WERI-Rb-1 (cell line): ENCODE results near the gene TEAD1.
A peak's percentile ranks its signal among the peaks of the same experiment; 100 is the strongest.

Experiments
- DNase-seq: peaks from one replicate; pipeline ENCODE4 v3.0.0-alpha.2; 2020
- H3K27ac ChIP-seq: fragments of 250-450 bp; sonication (Bioruptor Pico); 2 replicates; pipeline ENCODE4 v1.5.1; 2020; ENCODE audit warnings: mild to moderate bottlenecking, moderate library complexity
- H3K27me3 ChIP-seq: fragments of 250-450 bp; sonication (Bioruptor Pico); 2 replicates; pipeline ENCODE4 v1.5.1; 2021; ENCODE audit warnings: mild to moderate bottlenecking, low read depth, moderate library complexity; ENCODE audit not compliant: insufficient read depth, severe bottlenecking
- H3K36me3 ChIP-seq: fragments of 250-450 bp; sonication (Bioruptor Pico); 2 replicates; pipeline ENCODE4 v1.5.1; 2020; ENCODE audit warnings: mild to moderate bottlenecking, moderate library complexity
- H3K4me3 ChIP-seq: 2 replicates; pipeline ENCODE4 v1.5.1; 2011; ENCODE audit warnings: low read depth, mild to moderate bottlenecking, control low read depth, low read length
- H3K9me3 ChIP-seq: fragments of 250-450 bp; sonication (Bioruptor Pico); 2 replicates; pipeline ENCODE4 v1.5.1; 2021; ENCODE audit warnings: mild to moderate bottlenecking, moderate library complexity; ENCODE audit not compliant: severe bottlenecking
- TF ChIP-seq, protein P1 (sequence below): IDR thresholded peaks from 2 replicates; pipeline ENCODE4 v1.5.1; 2011; ENCODE audit warnings: low read depth, mild to moderate bottlenecking, control low read depth, inconsistent platforms, low read length

Gene TEAD1

GRCh38 chr11:12811861-12812260 is 137.6 kb downstream of the TEAD1 start:
- Histone ChIP-seq H3K4me3 (no peak overlapping the region), H3K36me3 (no peaks in the 10 kb centered on the region; the same call in 1 of the 2 replicates), H3K9me3 (no peaks in the 10 kb centered on the region), H3K27ac (no peak overlapping the region), H3K27me3 (no peaks in the 10 kb centered on the region)
- DNase-seq: no peak
- TF ChIP-seq, protein P1, sequence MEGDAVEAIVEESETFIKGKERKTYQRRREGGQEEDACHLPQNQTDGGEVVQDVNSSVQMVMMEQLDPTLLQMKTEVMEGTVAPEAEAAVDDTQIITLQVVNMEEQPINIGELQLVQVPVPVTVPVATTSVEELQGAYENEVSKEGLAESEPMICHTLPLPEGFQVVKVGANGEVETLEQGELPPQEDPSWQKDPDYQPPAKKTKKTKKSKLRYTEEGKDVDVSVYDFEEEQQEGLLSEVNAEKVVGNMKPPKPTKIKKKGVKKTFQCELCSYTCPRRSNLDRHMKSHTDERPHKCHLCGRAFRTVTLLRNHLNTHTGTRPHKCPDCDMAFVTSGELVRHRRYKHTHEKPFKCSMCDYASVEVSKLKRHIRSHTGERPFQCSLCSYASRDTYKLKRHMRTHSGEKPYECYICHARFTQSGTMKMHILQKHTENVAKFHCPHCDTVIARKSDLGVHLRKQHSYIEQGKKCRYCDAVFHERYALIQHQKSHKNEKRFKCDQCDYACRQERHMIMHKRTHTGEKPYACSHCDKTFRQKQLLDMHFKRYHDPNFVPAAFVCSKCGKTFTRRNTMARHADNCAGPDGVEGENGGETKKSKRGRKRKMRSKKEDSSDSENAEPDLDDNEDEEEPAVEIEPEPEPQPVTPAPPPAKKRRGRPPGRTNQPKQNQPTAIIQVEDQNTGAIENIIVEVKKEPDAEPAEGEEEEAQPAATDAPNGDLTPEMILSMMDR: no peak

DNA sequence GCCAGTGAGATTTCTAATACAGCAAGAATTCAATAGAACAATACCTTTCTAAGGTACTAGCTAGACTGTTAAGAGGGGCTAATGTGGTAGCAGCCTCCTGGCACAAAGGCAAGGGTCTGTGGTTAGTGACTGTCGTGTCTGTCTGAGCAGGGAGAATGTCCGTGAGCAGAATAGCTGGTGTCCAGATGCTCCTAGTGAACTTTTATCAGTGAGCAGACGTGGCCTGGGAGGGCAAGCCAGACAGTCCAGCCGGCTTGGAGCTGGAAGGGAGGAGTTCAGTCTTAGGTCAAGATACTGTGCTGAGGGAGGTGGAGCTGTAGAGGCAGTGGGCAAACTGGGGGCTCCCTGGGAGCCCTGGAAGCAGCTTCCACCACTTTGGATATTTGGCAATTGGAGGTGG is 138.6 kb downstream of the TEAD1 start:
- H3K36me3 ChIP-seq: no peaks in the 10 kb centered on the region; the same call in 1 of the 2 replicates
- peak; percentile 68 for DNase-seq
- H3K27ac ChIP-seq: peak overlapping the region; percentile 86
- H3K27me3 ChIP-seq: no peaks in the 10 kb centered on the region
- TF ChIP-seq, protein P1: no peak
- no peak overlapping the region for H3K4me3 ChIP-seq
- H3K9me3 ChIP-seq: no peaks in the 10 kb centered on the region

- no peaks in the 10 kb centered on the region for H3K9me3 ChIP-seq
- H3K4me3 ChIP-seq: no peak overlapping the region
- H3K27ac ChIP-seq: peak overlapping the region; percentile 86
- TF ChIP-seq, protein P1: no peak
- no peak for DNase-seq
- no peaks in the 10 kb centered on the region; the same call in 1 of the 2 replicates for H3K36me3 ChIP-seq
- H3K27me3 ChIP-seq: no peaks in the 10 kb centered on the region
These were observed 139.4 kb downstream of the TEAD1 start for GRCh38 chr11:12813371-12814225.

DNA sequence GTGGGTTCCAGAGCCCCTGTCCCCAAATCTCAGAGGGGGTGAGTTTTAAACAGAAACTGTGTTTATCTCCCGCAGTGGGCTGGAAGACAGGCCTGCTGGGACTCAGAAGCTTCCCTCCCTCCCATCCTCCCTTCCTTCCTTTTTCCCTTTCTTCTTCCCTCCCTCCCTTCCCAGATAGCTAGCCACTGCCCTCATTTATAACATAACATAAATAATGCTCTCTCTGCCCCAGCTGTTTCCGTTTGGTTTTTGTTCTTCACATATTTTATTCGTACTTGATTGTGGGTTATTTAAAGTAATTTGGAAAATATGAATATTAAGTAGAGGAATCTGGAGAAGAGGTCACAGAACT is 140.9 kb downstream of the TEAD1 start:
- TF ChIP-seq, protein P1: no peak
- H3K4me3 ChIP-seq: peak overlapping the region; percentile 35
- no peak for DNase-seq

GRCh38 chr11:12815931-12816494 is 141.8 kb downstream of the TEAD1 start:
- peak overlapping the region; percentile 86 for H3K27ac ChIP-seq
- DNase-seq: no peak
- H3K36me3 ChIP-seq: no peaks in the 10 kb centered on the region
- TF ChIP-seq, protein P1: no peak
- no peak overlapping the region for H3K4me3 ChIP-seq
- no peaks in the 10 kb centered on the region for H3K9me3 ChIP-seq
- no peaks in the 10 kb centered on the region for H3K27me3 ChIP-seq

More for the DNA sequence above, 140.9 kb downstream of the TEAD1 start:
- Histone ChIP-seq H3K27ac (peak overlapping the region; percentile 86), H3K27me3 (no peaks in the 10 kb centered on the region), H3K36me3 (no peaks in the 10 kb centered on the region; the same call in 1 of the 2 replicates), H3K9me3 (no peaks in the 10 kb centered on the region)
